Pancreas (tissue), 10 donors: ENCODE measurements around the gene FILIP1L. TPM values are rescaled to one million over a fixed set of nuclear protein-coding genes. Genes with fewer than 3 reads are reported as not detected.

Source experiments
- ATAC-seq, 4 donors: fragments of 200-7000 bp; cut with Tn5 transposase; one replicate each; pipeline versions ENCODE4 v1.8.0 to v1.9.1; 2020; ENCODE audit warnings: mild to moderate bottlenecking in 4 of 4, moderate library complexity in 4 of 4
- DNase-seq, 6 donors: peaks; one replicate each; pipeline ENCODE4 v3.0.0-alpha.2; 2020
- FAIRE-seq: peaks from 2 replicates; lab custom pipeline; 2012; peaks lifted over from hg19 to GRCh38; lab: Jason Lieb, UNC
- H3K27ac ChIP-seq, 4 donors: fragments of 200-600 bp; sonication (generic); 1 replicate in 3 of 4; 2 replicates in 1 of 4; pipeline versions ENCODE4 v1.5.0 to v1.8.0; 2020
- H3K27me3 ChIP-seq, 4 donors: fragments of 200-600 bp; one replicate each; pipeline ENCODE4 v1.8.0; 2021
- H3K36me3 ChIP-seq, 3 donors: fragments of 200-600 bp; sonication (generic) in 1 of 3; one replicate each; pipeline versions ENCODE4 v1.5.0 to v1.8.0; 2020 to 2021
- H3K4me1 ChIP-seq, 3 donors: fragments of 200-600 bp; one replicate each; pipeline ENCODE4 v1.8.0; 2021
- H3K4me3 ChIP-seq, 4 donors: fragments of 200-600 bp; sonication (generic) in 2 of 4; one replicate each; pipeline versions ENCODE4 v1.5.0 to v1.8.0; 2020 to 2021
- H3K9me3 ChIP-seq, 4 donors: fragments of 200-600 bp; one replicate each; pipeline ENCODE4 v1.8.0; 2021
- CTCF ChIP-seq, 4 donors: fragments of 200-600 bp; sonication (generic) in 3 of 4; IDR thresholded peaks; one replicate each; pipeline versions ENCODE4 v1.5.0 to v1.8.0; 2021; ENCODE audit warnings: antibody characterized with exemption in 4 of 4
- WGBS, 2 donors: extraction: QIAGEN DNeasy Blood & Tissue Kit; methylation state at CpG; one replicate each; pipeline ENCODE4 v1.1.7; 2013; 5-methylcytosine and 5-hydroxymethylcytosine counted together
- intact Hi-C, 3 donors: fragments of 100-400 bp; cut with DNase I; formaldehyde crosslinking; loops; one replicate each; pipeline versions ENCODE4 v1.11.1 to v1.14.2; 2022
- polyA plus RNA-seq, 2 donors: library from polyadenylated mRNA; stranded (reverse); fragments of 200-250 nt; gene quantifications; one replicate each; pipeline ENCODE4 v1.2.3, GENCODE V29; 2013
- total RNA-seq, 6 donors: library from RNA; stranded (reverse); fragmentation: NEBNext Ultra II Directional in 4 of 6; extraction: Animal tissue kit (Norgen Biotek cat#: 25700) in 4 of 6; gene quantifications; one replicate each; pipeline versions ENCODE4 v1.2.1 to v1.2.4, GENCODE V29; 2021 to 2023
- donor health status: healthy with polysubstance abuse.
- donor health status: DM: no; HTN: no; CAD: no; lungs with moderate emphysema.
- donor health status: DM: no; HTN: no; CAD: no.
- donor health status: control.
- donor health status: control.
- donor health status: Bipolar disorder and iron deficiency.
- donor health status: DM: yes; HTN: yes; CAD: no.
- donor health status: DM: no; HTN: no; CAD: no.
- donor health status: DM: no; HTN: no; CAD: no.
- donor health status: DM: yes; HTN: yes; CAD: no.

The FILIP1L gene
- total and polyA plus RNA-seq, 8 donors, result 12.5 to 37.7 (median 15.8) TPM

GRCh38 chr3:99960941-99961340 lies 153.4 kb downstream of the FILIP1L start:
- WGBS, 2 donors, result 44 to 57% methylated on average over 7 of the region's 7 CpGs
- intact Hi-C loops, result no loop called here
- no peaks in the 10 kb centered on the region for H3K27me3 ChIP-seq
- no peaks in the 10 kb centered on the region for H3K9me3 ChIP-seq
- H3K4me1 ChIP-seq, result peaks cover 9 to 29% (median 25%) of the 10 kb centered on the region in 3 donors
- ATAC-seq (no peak), DNase-seq (no peak), FAIRE-seq (no peak)
- no peak for TF ChIP-seq CTCF (IDR thresholded peaks at IDR 0.05)
- H3K36me3 ChIP-seq, result no peaks in the 10 kb centered on the region
- H3K27ac ChIP-seq, result peak overlapping the region in 3 of 4 donors; percentile 1 to 51 (median 51)
- H3K4me3 ChIP-seq, result no peak overlapping the region

GRCh38 chr3:99960123-99960878 lies 154.0 kb downstream of the FILIP1L start:
- Histone ChIP-seq H3K27ac (peak overlapping the region in 2 of 4 donors; percentile 51), H3K4me3 (no peak overlapping the region), H3K36me3 (no peaks in the 10 kb centered on the region), H3K27me3 (no peaks in the 10 kb centered on the region), H3K4me1 (peaks cover 9 to 31% (median 26%) of the 10 kb centered on the region in 3 donors), H3K9me3 (no peaks in the 10 kb centered on the region)
- no peak for FAIRE-seq
- no peak for DNase-seq
- TF ChIP-seq CTCF (IDR thresholded peaks at IDR 0.05), result no peak
- ATAC-seq, result peak in 3 of 4 donors; percentile 22 to 29 (median 24)
- intact Hi-C loops, result no loop called here
- 57 to 58% methylated on average over 5 of the region's 5 CpGs for WGBS, 2 donors

GRCh38 chr3:99958222-99958912 lies 155.9 kb downstream of the FILIP1L start:
- ATAC-seq (no peak), FAIRE-seq (no peak), DNase-seq (no peak)
- no peak for TF ChIP-seq CTCF (IDR thresholded peaks at IDR 0.05)
- 78 to 97% methylated on average over 3 of the region's 3 CpGs for WGBS, 2 donors
- Histone ChIP-seq H3K27ac (peak overlapping the region in 1 of 4 donors; percentile 15), H3K4me1 (peaks cover 9 to 41% (median 27%) of the 10 kb centered on the region in 3 donors), H3K36me3 (no peaks in the 10 kb centered on the region), H3K9me3 (no peaks in the 10 kb centered on the region), H3K4me3 (no peak overlapping the region), H3K27me3 (no peaks in the 10 kb centered on the region)
- intact Hi-C loops, result no loop called here

GRCh38 chr3:99957151-99957796 lies 157.0 kb downstream of the FILIP1L start:
- ATAC-seq (no peak), FAIRE-seq (no peak), DNase-seq (no peak)
- no peaks in the 10 kb centered on the region for H3K36me3 ChIP-seq
- H3K4me3 ChIP-seq, result no peak overlapping the region
- H3K27ac ChIP-seq, result peak overlapping the region in 2 of 4 donors; percentile 80 to 83
- H3K4me1 ChIP-seq, result peaks cover 9 to 43% (median 27%) of the 10 kb centered on the region in 3 donors
- TF ChIP-seq CTCF (IDR thresholded peaks at IDR 0.05), result no peak
- H3K9me3 ChIP-seq, result no peaks in the 10 kb centered on the region
- H3K27me3 ChIP-seq, result no peaks in the 10 kb centered on the region
- WGBS, 2 donors, result 56 to 65% methylated on average over 4 of the region's 4 CpGs
- intact Hi-C loops, result no loop called here
